Superior temporal gyrus (tissue), 1 donor: ENCODE measurements around the gene ATP1B3.
"Not testable (repeated sequence)": the region's sequence is repeated elsewhere in the genome, so short reads cannot be mapped to it uniquely, and the experiment has no call there.

Source experiments
- DNase-seq: peaks from one replicate; pipeline ENCODE4 v3.0.0-alpha.2; 2016; ENCODE audit errors: extremely low spot score

ATP1B3 gene

DNA sequence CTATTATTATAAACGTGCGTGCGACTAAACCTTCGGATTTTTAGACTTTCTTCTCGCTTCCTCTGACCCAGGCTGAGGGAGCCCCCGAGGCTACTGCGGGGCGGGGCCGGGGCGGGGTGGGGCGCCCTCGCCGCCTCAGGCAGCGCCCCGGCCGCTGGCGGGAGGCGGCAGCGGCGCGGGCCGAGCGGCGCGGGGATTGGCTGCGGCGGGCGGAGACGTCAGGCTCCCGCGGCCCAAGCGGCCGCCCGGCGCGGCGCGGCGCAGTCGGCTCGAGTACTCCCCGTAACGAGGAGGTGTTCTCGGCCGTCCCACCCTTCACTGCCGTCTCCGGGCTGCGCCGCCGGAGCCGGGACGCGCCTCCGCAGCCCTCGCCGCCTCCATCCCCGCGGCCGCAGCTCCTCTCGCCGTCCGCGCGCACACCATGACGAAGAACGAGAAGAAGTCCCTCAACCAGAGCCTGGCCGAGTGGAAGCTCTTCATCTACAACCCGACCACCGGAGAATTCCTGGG lies at the start of gene ATP1B3:
TSS of gene ATP1B3 (plus strand) at position 263 of the 510 bp plus-strand sequence. CDS start at position 422, 159 bp downstream.
- DNase-seq: peak; percentile 80

DNA sequence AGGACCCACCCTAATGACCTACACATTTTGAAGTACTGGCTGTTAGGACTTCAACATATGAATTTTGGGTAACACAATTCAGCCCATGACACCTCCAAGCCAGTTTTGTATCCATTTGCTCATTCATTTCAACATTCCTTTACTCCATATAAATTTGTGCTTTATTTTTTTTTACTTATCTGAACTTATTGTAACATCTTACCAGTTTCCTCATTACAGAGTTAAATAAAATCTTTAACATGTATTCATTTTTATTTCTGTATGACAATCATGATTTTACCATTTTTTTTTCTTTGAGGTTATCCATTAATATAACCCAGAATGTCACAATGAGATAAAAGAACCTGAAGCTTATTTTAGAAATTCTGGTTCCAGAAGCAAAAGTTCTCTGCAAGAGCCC lies 48.0 kb upstream of the ATP1B3 start:
- no peak for DNase-seq

DNA sequence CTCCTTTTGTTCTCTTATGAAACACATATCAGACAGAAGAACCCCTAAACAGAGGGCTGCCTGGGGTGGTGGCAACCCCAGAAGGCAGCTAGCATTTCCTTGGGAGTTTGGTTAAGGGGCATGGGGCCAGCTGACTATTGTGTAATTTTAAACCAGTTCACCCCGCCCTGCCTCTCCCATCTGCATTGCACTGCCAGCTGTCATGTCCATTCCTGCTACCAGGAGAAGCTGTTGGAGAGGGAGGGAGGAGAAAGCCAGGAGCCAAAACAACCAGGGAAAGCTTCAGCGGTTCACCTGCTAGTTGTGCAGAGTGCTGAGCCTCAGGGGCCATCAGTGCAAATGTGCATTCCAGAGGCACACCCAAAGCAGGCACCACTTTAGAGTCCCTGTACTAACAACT lies 47.6 kb upstream of the ATP1B3 start:
- no peak for DNase-seq

DNA sequence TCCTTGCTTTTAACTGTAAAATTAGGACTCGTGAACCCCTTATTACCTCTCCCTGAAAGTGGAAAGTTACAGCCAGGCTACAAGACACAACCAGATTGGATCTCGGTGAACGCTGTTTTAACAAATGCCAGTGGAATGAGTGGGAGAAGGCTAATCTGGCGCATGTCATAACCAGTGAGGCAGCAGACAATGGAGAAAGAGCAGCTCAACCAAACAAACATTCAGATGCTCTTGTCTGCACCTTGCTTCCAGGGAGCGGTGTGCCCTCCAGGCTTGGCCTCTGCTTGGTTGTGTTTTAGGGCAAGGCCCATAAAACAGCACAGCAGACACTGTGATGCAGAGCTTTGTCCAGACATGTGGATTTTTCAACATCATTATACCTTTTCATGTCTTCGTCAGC lies 45.9 kb upstream of the ATP1B3 start:
- no peak for DNase-seq

DNA sequence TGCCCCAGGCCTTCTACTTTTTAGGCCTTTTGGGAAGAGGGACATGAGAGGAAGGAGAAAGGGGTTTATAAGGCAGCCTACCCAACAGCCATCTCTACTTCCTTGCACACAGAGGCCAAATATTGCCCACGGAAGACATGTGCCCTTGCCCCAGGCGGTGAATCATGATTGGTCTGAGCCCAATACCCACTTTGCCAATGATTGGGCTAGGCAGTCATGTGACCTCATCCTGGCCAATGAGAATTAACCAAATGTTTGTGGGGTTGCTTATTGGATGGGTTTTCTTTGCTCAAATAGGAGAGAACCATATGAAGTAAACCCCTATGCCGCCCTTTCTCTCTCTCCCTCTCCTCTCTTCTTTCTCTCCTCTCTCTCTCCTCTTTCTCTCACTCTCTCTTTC lies 42.2 kb upstream of the ATP1B3 start:
- DNase-seq: no peak

DNA sequence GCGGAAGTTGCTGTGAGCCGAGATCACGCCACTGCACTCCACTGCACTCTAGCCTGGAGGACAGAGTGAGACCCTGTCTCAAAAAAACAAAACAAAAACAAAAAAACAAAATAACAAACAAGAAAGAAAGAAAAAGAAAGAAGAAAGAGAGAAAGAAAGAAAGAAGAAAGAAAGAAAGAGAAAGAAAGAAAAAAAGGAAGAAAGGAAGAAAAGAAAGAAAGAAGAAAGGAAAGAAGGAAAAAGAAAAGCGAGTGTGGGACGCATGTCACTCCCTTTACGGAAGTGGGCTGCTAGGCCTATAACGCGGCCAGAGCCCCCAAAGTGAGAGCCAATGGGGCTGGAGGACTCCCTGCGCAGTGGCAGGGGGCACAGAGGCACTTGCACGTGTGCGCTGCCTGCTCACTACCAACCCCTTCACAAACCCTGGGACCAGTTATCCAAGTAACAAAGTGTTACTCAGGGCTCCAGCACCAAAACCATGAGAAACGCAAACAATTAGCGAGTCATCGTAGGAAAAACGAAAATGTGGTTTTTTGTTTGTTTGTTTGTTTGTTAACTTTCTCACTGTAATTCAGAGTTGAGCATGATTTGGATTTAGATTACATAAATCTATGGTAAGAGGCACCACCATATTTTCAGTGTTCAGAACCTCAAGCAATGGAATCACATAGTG lies 40.8 kb upstream of the ATP1B3 start:
- no peak for DNase-seq

DNA sequence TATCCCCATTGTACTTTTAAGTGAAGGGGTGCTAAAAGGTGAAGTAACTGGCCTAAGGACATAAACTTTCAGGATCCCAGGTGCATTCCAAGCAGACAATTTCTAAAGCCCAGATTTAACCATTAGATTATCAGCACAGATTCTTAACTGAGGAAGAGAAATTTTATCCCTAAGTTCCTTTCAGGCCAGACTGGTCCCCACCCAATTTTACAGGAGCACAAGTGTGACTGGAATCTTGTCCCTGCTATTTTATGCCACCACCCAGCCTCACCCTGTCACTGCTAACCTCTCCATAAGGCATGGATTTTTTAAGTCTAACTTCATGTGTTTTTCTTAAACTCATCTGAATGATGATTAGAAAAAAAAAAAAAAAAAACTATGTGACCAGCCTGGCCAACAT lies 37.1 kb upstream of the ATP1B3 start:
- DNase-seq: no peak

DNA sequence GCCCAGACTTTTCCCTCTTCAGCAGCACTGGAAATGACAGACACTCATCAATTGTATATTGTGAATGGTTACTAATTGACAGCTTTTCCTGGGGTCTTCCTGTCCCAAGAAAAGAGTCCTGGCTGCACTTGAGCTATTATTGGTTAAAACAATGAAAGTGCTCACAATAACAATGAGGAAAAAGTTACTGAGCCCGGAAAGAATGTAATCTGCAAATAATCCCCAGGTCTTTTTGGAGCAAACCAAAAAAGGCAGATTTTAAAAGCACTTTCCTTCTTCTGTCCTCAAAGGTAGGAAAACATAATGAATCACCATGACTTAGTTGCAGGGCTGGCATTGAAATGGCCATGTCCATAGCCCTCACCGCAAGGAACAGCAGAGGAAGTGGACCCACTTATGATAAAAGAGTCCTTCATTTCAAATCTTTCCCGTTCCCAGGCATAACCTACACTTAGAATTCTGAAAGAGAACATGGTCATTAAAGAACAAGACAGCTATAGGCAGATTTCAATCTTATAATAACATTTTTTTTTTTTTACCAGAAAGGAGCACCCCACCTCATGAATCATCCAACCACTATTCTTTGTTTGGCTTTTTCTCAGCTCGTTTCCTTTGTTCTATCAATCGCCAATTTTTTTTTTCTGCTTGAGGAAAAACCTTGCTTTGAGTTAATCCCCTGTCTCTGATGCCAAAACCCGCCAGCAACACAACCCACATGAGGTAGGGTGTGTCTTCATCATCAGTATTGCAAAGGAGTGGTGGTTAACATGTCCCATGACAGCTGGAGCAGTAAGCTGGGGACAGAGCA lies 35.5 kb upstream of the ATP1B3 start:
- DNase-seq: no peak

DNA sequence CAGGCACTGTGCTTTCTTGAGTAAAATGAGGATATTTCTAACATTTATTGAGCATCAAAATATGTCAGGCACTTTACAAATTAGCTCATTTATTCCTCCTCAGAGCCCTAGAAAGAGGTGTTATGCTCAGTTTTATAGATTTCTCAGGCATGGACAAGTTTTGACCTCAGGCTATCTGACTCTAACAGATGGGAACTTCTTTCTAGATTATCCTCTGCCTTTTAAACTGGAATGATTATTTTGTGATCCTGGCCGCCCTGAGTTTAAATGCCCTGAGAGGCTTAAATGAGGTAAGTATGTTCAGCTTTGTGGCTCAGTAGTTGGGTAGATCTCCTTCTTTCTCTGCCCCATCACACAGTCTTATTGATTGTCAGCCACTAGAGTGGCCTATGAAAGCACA lies 32.3 kb upstream of the ATP1B3 start:
- DNase-seq: no peak

DNA sequence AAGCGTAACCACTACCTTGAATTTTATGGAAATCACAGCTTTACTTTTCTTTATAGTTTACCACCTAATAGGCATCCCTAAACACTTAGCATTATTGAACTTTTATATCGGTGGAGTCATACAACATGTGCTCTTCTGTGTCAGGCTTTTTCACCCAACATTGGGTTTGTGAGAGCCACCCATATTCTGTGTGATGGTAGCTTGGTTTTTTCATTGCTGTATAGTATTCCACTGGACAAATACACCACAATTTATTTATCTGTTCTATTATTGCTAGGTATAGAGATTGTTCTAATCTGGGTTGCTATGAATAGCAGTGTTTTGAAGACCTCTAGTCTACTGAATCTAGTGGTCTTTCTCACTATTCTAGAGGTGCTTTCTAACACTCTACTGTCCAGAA lies 31.6 kb upstream of the ATP1B3 start:
- DNase-seq: no peak

DNA sequence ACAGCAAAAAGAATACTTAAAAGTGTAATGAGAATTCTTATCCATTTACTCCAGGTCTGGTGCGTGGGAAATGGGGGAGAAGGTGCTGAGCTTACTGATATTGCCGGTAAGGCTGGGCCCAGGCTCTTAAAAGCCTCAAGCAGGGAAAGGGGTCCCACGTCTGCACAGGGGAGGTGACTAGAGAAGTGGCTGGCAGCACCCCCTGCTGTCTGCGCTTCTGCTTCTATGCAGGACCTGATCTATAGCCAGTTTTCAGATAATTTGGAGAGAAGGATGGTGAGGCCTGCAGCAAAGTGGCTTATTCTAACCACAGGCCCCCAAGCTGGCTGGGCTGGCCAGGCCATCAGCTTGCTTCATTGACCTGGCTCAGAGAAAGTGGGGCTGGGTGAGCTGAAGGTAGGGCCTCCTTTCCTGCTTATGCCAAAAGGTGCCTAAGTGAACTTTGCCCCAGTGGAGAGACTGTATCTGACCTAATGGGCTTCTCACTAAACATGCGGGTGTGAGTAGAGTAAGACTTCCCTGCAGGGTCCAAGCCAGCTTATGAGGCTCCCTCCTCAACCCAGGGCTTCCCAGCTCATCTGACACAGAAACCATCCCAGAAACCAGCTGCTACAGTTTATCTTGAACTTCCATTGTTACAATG lies 30.9 kb upstream of the ATP1B3 start:
- DNase-seq: no peak

DNA sequence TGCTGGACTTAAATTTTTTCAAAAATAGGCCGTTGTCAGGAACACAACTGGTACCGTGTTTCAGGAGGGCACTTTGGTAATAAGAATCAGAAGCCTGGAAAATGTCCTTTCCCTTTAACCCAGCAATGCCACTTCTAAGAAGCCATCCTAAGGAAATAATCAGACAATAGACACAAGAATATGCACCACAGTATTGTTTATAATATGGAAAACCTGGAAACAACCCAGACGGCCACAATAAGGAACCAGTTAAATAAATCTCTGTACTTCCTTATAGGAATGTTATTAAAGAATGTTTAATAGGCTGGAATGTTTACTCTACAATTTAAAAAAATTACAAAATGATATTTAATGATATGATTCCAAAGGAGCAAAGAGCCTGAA lies 30.4 kb upstream of the ATP1B3 start:
- DNase-seq: no peak

DNA sequence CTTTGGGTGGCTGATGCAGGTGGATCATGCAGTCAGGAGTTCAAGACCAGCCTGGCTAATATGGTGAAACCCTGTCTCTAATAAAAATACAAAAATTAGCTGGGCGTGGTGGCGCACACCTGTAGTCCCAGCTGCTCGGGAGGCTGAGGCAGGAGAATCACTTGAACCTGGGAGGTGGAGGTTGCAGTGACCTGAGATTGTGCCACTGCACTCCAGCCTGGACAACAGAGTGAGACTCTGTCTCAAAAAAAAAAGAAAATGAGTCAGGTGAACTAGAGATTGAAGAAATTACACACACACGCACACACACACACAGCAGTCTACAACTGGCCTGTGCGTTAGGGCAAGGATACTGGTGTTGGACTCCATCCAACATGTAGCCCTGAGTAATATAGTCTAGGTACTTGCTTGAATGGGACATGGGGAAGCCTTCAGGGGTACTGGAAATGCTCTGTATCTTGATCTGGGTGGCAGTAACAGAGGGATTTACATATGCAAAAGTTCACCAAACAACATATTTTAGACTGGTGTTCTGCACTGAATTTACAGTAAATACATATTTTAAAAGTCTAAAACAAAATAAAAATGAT lies 28.2 kb upstream of the ATP1B3 start:
- not testable (repeated sequence) for DNase-seq

DNA sequence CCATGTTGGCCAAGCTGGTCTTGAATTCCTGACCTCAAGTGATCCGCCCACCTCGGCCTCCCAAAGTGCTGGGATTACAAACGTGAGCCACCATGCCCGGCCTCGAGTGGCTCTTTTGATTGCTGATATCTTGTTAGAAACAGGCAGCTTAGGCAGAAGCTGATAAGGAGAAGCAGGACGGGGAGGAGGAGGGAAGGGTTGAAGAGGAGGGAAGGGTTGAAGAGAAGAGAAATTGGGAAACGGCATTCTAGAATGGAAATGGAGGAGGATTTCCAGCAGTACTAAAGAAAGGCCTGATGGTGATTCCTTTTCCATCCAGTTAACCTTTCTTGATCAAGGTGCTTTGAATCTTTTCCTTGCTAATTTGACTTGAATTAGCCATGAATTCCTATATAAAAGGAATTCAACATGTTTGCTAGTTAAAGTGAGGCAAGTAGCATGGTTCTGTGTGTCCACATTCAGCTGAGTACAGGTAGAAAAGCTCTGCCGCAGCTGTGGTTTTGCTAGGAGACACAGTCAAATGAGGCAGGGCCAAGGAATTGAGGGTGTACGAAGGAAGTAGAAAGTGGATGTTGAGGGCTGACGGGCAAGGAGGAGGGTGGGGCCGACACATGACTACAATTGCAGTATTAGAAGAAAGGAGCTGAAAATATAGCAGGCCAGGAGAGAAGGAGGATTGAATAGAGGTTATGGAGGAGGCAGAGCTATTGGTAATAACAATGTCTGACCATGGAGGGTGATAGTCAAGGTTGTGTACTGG lies 27.2 kb upstream of the ATP1B3 start:
- no peak for DNase-seq

DNA sequence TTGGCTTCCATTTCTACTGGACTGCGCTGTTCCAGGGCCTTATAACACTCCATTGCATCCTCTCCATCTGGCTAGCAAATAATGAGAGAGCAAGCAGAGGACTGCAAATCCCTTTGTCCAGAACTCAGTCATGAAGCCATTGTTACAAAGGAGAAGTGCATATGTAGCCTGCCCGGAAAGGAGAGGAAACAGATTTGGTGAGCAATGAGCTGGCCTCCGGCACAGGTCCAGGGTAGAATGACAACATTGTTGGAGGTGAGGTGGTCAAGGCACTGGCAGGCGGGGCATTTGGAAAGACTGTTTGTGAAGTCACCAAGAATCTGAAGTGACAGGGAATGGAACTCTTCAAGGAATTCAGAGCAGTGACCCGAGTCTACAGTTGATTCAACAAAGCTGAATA lies 25.0 kb upstream of the ATP1B3 start:
- no peak for DNase-seq

DNA sequence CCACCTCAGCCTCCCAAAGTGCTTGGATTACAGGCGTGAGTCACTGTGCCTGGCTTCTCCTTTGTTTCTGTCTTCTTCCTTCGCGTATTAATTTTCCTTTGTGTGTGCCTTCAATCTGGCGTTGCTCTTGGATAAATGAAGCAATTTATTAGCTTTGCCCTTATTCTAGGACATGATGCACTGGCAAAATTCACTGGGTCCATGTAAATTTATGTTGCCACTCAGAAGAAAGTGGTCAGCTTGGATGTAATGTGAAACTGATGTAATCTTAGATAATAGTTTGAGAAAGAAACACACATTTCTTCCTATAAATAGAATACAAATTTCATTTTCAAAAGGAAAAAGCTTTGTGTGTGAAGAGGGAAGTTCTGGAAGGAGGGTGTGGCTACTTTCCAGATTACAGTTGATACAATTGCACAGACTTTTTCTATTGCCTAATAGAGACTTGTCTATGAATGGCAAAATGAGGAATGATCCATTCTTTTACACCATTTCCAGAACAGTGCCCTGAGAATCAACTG lies 23.3 kb upstream of the ATP1B3 start:
- no peak for DNase-seq

DNA sequence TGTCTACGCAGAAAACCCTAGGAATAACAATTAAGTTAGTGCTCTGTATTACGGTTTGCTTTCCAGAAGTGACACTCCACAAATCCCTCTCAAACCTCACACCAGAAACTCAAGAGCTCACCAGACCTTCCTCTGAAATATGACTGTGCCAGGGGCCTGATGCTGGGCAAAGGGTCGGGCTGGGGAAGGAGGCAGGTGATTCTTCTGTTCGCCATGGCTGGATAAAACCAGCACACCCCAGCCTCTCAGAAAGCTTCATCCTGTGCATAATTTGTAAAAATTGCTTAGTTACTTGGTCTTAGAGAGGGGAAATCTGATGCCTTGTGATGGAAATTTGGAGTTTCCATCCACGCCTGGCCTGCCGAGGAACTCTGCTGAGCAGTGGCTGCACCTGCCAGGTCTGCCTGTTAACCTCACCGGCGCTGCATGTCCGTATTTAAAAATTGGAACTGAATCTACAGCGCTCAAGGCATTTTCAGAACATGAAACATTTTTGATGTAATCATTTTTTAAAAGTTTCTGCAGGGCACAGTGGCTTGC lies 22.7 kb upstream of the ATP1B3 start:
- DNase-seq: no peak

DNA sequence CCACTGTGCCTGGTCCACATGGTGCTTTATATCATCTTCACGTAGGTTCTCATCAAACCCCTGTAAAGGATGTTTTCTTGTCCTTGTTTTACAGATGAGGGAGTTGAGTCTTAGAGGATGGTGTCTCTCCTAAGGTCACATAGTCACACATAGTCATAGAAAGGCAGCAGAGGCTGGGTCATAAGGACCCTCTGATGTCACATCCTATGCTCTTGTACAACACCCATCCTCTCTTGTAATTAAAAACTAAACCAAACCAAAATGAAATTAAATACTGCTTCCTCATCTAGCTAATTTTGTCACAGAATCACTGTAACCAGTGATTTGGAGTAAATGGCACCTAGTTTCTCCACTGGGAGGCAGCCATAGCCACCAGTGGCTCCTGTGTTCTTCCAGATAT lies 21.8 kb upstream of the ATP1B3 start:
- DNase-seq: no peak

DNA sequence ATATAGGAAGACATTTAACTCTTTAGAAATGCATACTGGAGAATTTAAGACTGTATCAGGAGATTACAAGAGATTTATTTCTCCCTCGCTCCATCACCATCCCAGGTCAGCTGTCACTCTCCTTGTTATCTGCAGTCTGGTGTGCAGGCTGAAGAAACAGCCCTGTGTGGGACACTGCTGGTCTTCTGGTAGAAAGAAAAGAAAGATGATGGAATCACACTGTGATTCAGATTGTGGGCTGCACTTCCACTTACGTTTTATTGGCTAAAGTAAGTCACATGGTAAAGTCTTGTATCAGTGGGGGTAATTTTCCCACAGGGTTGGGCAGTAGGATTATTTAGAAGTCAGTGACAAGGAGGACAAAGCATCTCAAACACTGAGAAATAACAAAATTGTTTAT lies 18.1 kb upstream of the ATP1B3 start:
- DNase-seq: no peak

DNA sequence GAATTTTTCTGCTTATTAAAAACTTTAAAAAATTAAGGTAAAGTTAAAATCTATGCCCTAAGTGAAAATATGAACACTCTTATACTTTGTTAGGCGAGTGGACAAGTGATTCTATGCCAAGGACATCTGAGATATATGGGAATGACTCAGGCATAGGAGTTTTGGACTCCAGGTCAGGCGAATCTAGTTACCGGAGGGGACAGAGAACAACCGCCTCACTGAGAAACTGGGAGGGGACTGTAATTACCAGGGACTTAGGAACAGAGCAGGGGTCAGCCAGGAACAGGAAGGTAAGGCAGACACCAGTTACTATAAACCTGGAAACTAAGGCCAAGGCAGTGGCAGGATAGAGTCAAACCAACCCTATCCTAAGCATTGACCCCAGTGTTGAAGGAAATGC lies 16.8 kb upstream of the ATP1B3 start:
- DNase-seq: no peak

DNA sequence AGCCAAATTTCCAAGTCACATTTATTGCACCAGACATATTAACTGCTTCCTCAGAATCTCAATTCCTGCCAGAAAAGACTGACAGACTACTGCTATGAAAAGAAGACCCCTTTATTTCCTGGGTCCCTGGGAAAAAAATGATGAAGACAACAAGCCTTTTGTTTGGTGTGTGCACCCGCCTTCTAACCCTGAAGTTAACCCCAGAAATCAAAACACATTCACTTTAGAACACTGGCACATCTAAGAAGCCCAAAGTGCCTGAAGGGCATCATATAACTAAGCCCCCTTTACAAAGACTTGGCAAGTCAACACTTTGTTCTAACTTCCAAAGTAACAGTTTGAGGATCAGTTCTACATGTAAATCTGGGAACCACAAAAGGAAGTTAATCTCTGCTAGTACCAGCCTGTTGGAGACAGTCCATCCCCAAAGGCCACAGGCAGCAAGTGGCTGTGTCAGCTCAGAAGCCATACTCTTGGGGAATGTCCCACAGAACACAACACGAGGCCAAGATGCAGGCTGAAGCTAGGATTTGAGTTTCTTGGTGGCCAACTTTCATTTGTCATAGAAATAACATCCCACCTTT lies 16.3 kb upstream of the ATP1B3 start:
- no peak for DNase-seq
